Measurements from ENCODE around the gene WSB2. TPM values are rescaled to one million over a fixed set of nuclear protein-coding genes. Genes with fewer than 3 reads are reported as not detected.
"Not testable (repeated sequence)": the region's sequence is repeated elsewhere in the genome, so short reads cannot be mapped to it uniquely, and the experiment has no call there.

Gene WSB2
- total RNA-seq, 1 donor from 2014 or later: 89.1 TPM

GRCh38 chr12:118033323-118033722 is 27.7 kb downstream of the WSB2 start:
- intact Hi-C loops (cut with DNase I): no loop called here

GRCh38 chr12:118032188-118032587 is 28.8 kb downstream of the WSB2 start:
- Histone ChIP-seq H3K36me3 (peaks cover 96% of the 10 kb centered on the region), H3K4me1 (peaks cover 8% of the 10 kb centered on the region), H3K4me3 (no peak overlapping the region), H3K9me3 (no peaks in the 10 kb centered on the region), H3K27ac (no peak overlapping the region), H3K27me3 (no peaks in the 10 kb centered on the region)
- intact Hi-C loops (cut with DNase I): no loop called here
- no peak for DNase-seq
- no peak for TF ChIP-seq CTCF (IDR thresholded peaks at IDR 0.05)
- no peak for ATAC-seq

More at GRCh38 chr12:118033323-118033722, 27.7 kb downstream of the WSB2 start:
- no peaks in the 10 kb centered on the region for H3K27me3 ChIP-seq
- H3K4me1 ChIP-seq: peaks cover 8% of the 10 kb centered on the region
- no peak overlapping the region for H3K4me3 ChIP-seq
- DNase-seq: no peak
- H3K27ac ChIP-seq: no peak overlapping the region
- no peaks in the 10 kb centered on the region for H3K9me3 ChIP-seq
- no peak for TF ChIP-seq CTCF (IDR thresholded peaks at IDR 0.05)
- peaks cover 97% of the 10 kb centered on the region for H3K36me3 ChIP-seq
- ATAC-seq: no peak

DNA sequence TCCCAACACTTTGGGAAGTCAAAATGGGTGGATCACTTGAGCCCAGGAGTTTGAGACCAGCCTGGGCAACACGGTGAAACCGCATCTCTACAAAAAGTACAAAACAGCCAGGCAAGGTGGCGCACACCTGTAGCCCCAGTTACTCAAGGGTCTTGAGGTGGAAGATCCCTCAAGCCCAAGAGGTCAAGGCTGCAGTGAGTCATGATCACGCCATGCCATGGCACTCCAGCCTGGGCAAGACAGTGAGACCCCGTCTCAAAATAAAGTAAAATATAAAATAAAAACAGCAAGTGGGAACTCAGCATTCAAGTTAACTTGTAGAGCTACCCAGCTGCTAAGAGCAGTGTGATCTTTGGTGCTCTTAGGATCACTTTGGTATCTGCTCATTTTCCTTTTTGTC is 31.8 kb downstream of the WSB2 start:
- H3K27ac ChIP-seq: no peak overlapping the region
- H3K27me3 ChIP-seq: no peaks in the 10 kb centered on the region
- no peaks in the 10 kb centered on the region for H3K9me3 ChIP-seq
- intact Hi-C loops (cut with DNase I): no loop called here
- H3K4me1 ChIP-seq: no peaks in the 10 kb centered on the region
- no peak overlapping the region for H3K4me3 ChIP-seq
- ATAC-seq (no peak), DNase-seq (no peak)
- H3K36me3 ChIP-seq: peaks cover 92% of the 10 kb centered on the region
- TF ChIP-seq CTCF (IDR thresholded peaks at IDR 0.05): no peak

DNA sequence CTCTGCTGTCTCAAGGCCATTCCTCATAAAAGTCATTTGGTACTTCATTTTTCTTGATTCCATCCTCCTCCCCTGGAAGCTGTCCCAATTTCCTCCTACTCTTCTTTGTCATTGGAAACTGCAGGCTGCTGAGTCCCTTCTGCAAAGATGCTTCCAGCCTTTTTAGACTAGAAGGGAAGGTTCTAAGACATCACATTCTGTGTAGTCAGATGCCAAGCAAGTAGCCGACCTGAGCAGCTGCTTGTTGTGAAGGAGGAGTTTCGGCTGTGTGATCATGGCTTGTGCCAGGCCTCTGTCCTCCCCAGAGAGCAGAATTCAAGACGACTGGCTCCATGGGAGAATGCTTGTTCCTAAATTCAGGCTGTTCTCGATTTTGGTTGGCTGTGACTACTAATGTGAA is 35.8 kb downstream of the WSB2 start:
- intact Hi-C loops (cut with DNase I): no loop called here
- no peak for DNase-seq
- Histone ChIP-seq H3K4me1 (no peaks in the 10 kb centered on the region), H3K4me3 (no peak overlapping the region), H3K27ac (no peak overlapping the region), H3K9me3 (no peaks in the 10 kb centered on the region), H3K36me3 (peaks cover 67% of the 10 kb centered on the region), H3K27me3 (no peaks in the 10 kb centered on the region)
- no peak for TF ChIP-seq CTCF (IDR thresholded peaks at IDR 0.05)
- ATAC-seq: no peak

DNA sequence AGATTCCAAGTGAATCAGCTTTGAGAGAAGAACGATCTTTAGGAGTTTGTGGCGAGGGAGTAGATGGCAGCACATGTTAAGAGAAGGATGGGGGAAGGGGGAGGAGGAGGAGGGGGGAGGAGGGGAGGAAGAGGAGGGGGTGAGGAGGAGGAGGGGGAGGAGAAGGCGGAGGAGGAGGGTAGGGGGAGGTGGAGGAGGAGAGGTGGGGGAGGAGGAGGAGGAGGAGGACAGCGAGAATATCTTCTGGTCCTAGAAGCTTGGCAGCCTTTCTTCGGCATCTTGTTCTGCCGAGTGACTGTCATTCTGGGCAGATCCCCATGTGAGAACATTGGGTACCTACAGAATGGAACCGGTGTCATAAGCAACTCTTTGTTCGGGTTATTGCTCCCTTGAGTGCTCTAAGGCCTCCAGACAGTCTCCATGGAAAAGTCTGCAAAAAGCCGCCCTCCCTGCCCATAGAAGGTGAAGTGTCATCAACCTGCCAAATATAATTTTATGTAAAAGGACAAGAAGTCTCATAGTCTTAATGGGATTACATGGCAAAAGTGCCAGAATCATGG is 37.6 kb downstream of the WSB2 start:
- no peak for TF ChIP-seq CTCF (IDR thresholded peaks at IDR 0.05)
- no peak overlapping the region for H3K27ac ChIP-seq
- H3K4me1 ChIP-seq: no peaks in the 10 kb centered on the region
- no peak overlapping the region for H3K4me3 ChIP-seq
- no peaks in the 10 kb centered on the region for H3K9me3 ChIP-seq
- no peak for ATAC-seq
- intact Hi-C loops (cut with DNase I): no loop called here
- no peaks in the 10 kb centered on the region for H3K27me3 ChIP-seq
- peaks cover 63% of the 10 kb centered on the region for H3K36me3 ChIP-seq
- no peak for DNase-seq

DNA sequence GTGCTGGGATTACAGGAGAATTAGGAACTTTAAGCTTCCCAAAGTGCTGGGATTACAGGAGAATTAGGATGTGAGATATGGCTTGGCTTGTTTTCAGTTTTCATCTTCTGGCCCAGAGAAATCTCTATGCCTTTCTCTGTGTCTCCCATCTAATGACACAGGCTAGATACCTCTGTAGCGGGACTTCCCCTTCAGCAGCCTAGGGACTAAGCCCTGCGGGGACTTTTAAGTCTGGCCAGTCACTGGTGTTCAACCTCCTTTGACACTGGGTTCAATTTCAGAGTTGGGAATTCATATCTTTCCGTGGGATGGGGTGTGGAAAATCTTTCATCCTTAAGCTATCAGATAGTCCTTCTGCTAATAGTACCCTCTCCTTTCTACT is 38.3 kb downstream of the WSB2 start:
- Histone ChIP-seq H3K4me3 (no peak overlapping the region), H3K4me1 (peaks cover 3% of the 10 kb centered on the region), H3K36me3 (peaks cover 57% of the 10 kb centered on the region), H3K9me3 (no peaks in the 10 kb centered on the region), H3K27ac (no peak overlapping the region), H3K27me3 (no peaks in the 10 kb centered on the region)
- intact Hi-C loops (cut with DNase I): no loop called here
- ATAC-seq (no peak), DNase-seq (no peak)
- TF ChIP-seq CTCF (IDR thresholded peaks at IDR 0.05): no peak

GRCh38 chr12:118022097-118022727 is 38.8 kb downstream of the WSB2 start:
- intact Hi-C loops (cut with DNase I); H3K27me3 ChIP-seq; H3K9me3 ChIP-seq; H3K4me1 ChIP-seq; H3K27ac ChIP-seq; H3K4me3 ChIP-seq; ATAC-seq; DNase-seq: not testable (repeated sequence)
- peaks cover 53% of the 10 kb centered on the region for H3K36me3 ChIP-seq
